Endothelial cell (in vitro differentiated cells): ENCODE measurements around the gene TMEM167A. TPM values are rescaled to one million over a fixed set of nuclear protein-coding genes. Genes with fewer than 3 reads are reported as not detected.

ENCODE experiments used
- DNase-seq: peaks from one replicate; pipeline ENCODE4 v3.0.0; 2021; ENCODE audit warnings: low spot score
- H3K27ac Mint-ChIP-seq: one replicate; pipeline ENCODE4 v1.8.0; 2021; ENCODE audit warnings: mixed read lengths, inconsistent platforms; ENCODE audit not compliant: unreplicated experiment
- H3K27me3 Mint-ChIP-seq: one replicate; pipeline ENCODE4 v1.8.0; 2021; ENCODE audit warnings: mild to moderate bottlenecking, moderate library complexity, mixed read lengths, inconsistent platforms; ENCODE audit not compliant: unreplicated experiment
- H3K36me3 Mint-ChIP-seq: one replicate; pipeline ENCODE4 v1.8.0; 2021; ENCODE audit warnings: mild to moderate bottlenecking, low read depth, mixed read lengths, inconsistent platforms; ENCODE audit not compliant: unreplicated experiment
- H3K4me1 Mint-ChIP-seq: one replicate; pipeline ENCODE4 v1.8.0; 2021; ENCODE audit warnings: mild to moderate bottlenecking, mixed read lengths, inconsistent platforms; ENCODE audit not compliant: unreplicated experiment
- H3K4me3 Mint-ChIP-seq: one replicate; pipeline ENCODE4 v1.8.0; 2021; ENCODE audit warnings: mild to moderate bottlenecking, mixed read lengths, inconsistent platforms; ENCODE audit not compliant: unreplicated experiment
- H3K9me3 Mint-ChIP-seq: one replicate; pipeline ENCODE4 v1.8.0; 2021; ENCODE audit warnings: mixed read lengths, inconsistent platforms; ENCODE audit not compliant: unreplicated experiment
- CTCF ChIP-seq: fragments of 200-600 bp; sonication (generic); IDR thresholded peaks from one replicate; pipeline ENCODE4 v1.5.0; 2021; ENCODE audit warnings: antibody characterized with exemption; ENCODE audit not compliant: unreplicated experiment
- total RNA-seq: library from RNA; stranded (reverse); fragmentation: NEBNext Ultra II Directional; extraction: Animal tissue kit (Norgen Biotek cat#: 25700); gene quantifications from one replicate; pipeline ENCODE4 v1.2.1, GENCODE V29; 2021; ENCODE audit not compliant: unreplicated experiment

TMEM167A gene
- total RNA-seq, 1 donor from 2014 or later, result 106 TPM

- DNase-seq, result no peak
- TF ChIP-seq CTCF, result no peak
- no peaks in the 10 kb centered on the region for H3K27me3 Mint-ChIP-seq
- H3K4me1 Mint-ChIP-seq, result peaks cover 40% of the 10 kb centered on the region
- H3K9me3 Mint-ChIP-seq, result no peaks in the 10 kb centered on the region
- H3K36me3 Mint-ChIP-seq, result peaks cover 4% of the 10 kb centered on the region
- no peak overlapping the region for H3K27ac Mint-ChIP-seq
- H3K4me3 Mint-ChIP-seq, result no peak overlapping the region
Observed at GRCh38 chr5:83036991-83037575, 40.1 kb downstream of the TMEM167A start.

GRCh38 chr5:83035373-83036100 lies 41.7 kb downstream of the TMEM167A start:
- H3K27me3 Mint-ChIP-seq, result no peaks in the 10 kb centered on the region
- no peak overlapping the region for H3K27ac Mint-ChIP-seq
- no peak overlapping the region for H3K4me3 Mint-ChIP-seq
- H3K4me1 Mint-ChIP-seq, result peaks cover 40% of the 10 kb centered on the region
- no peaks in the 10 kb centered on the region for H3K9me3 Mint-ChIP-seq
- no peak for DNase-seq
- no peaks in the 10 kb centered on the region for H3K36me3 Mint-ChIP-seq
- no peak for TF ChIP-seq CTCF

GRCh38 chr5:83034528-83035207 lies 42.5 kb downstream of the TMEM167A start:
- TF ChIP-seq CTCF, result no peak
- Mint-ChIP-seq H3K27ac (no peak overlapping the region), H3K27me3 (no peaks in the 10 kb centered on the region), H3K36me3 (no peaks in the 10 kb centered on the region), H3K4me1 (peaks cover 40% of the 10 kb centered on the region), H3K9me3 (no peaks in the 10 kb centered on the region), H3K4me3 (no peak overlapping the region)
- no peak for DNase-seq

GRCh38 chr5:83034036-83034435 lies 43.2 kb downstream of the TMEM167A start:
- no peaks in the 10 kb centered on the region for H3K36me3 Mint-ChIP-seq

More at GRCh38 chr5:83034036-83034435, 43.2 kb downstream of the TMEM167A start:
- no peak for TF ChIP-seq CTCF
- Mint-ChIP-seq H3K9me3 (no peaks in the 10 kb centered on the region), H3K4me1 (peaks cover 39% of the 10 kb centered on the region), H3K4me3 (no peak overlapping the region), H3K27ac (no peak overlapping the region), H3K27me3 (no peaks in the 10 kb centered on the region)
- DNase-seq, result no peak
